Mononuclear cell (primary cell): ENCODE measurements around the gene HMCN2. TPM values are rescaled to one million over a fixed set of nuclear protein-coding genes. Genes with fewer than 3 reads are reported as not detected.

Experiments used
- H3K27me3 ChIP-seq: 2 replicates; pipeline ENCODE4 v1.6.0; 2011; ENCODE audit warnings: low read length, control low read depth; ENCODE audit not compliant: insufficient read depth
- H3K4me1 ChIP-seq: 2 replicates; pipeline ENCODE4 v1.5.1; 2011; ENCODE audit warnings: mild to moderate bottlenecking, low read length, control low read depth; ENCODE audit not compliant: insufficient read depth
- H3K4me3 ChIP-seq: 2 replicates; pipeline ENCODE4 v1.5.1; 2011; ENCODE audit warnings: mild to moderate bottlenecking, low read length, moderate library complexity
- H3K9me3 ChIP-seq: 2 replicates; pipeline ENCODE4 v1.5.1; 2011; ENCODE audit warnings: low read depth, mild to moderate bottlenecking, control low read depth, low read length
- total RNA-seq: library from RNA; depleted of rRNA; stranded (reverse); fragments of >200 nt; gene quantifications from one replicate; pipeline ENCODE4 v1.2.3, GENCODE V29; 2012

Gene HMCN2
- total RNA-seq, 1 donor = not detected

GRCh38 chr9:130421802-130422276 is 156.3 kb downstream of the HMCN2 start:
- no peaks in the 10 kb centered on the region for H3K4me1 ChIP-seq
- H3K9me3 ChIP-seq = no peaks in the 10 kb centered on the region
- no peak overlapping the region for H3K4me3 ChIP-seq
- no peaks in the 10 kb centered on the region for H3K27me3 ChIP-seq

GRCh38 chr9:130422546-130422945 is 157.0 kb downstream of the HMCN2 start:
- Histone ChIP-seq H3K27me3 (no peaks in the 10 kb centered on the region), H3K9me3 (no peaks in the 10 kb centered on the region), H3K4me1 (no peaks in the 10 kb centered on the region), H3K4me3 (no peak overlapping the region)

GRCh38 chr9:130423272-130423671 is 157.7 kb downstream of the HMCN2 start:
- no peaks in the 10 kb centered on the region for H3K27me3 ChIP-seq
- H3K4me3 ChIP-seq = no peak overlapping the region
- no peaks in the 10 kb centered on the region for H3K4me1 ChIP-seq
- no peaks in the 10 kb centered on the region for H3K9me3 ChIP-seq

- Histone ChIP-seq H3K27me3 (no peaks in the 10 kb centered on the region), H3K4me3 (no peak overlapping the region), H3K4me1 (no peaks in the 10 kb centered on the region), H3K9me3 (no peaks in the 10 kb centered on the region)
Measured at GRCh38 chr9:130424595-130425454, 159.3 kb downstream of the HMCN2 start.

- Histone ChIP-seq H3K4me3 (no peak overlapping the region), H3K9me3 (no peaks in the 10 kb centered on the region), H3K4me1 (no peaks in the 10 kb centered on the region), H3K27me3 (no peaks in the 10 kb centered on the region)
Measured at GRCh38 chr9:130425741-130426466, 160.3 kb downstream of the HMCN2 start.

GRCh38 chr9:130426467-130426773 is 160.9 kb downstream of the HMCN2 start:
- Histone ChIP-seq H3K9me3 (no peaks in the 10 kb centered on the region), H3K27me3 (no peaks in the 10 kb centered on the region), H3K4me3 (no peak overlapping the region), H3K4me1 (no peaks in the 10 kb centered on the region)

GRCh38 chr9:130426883-130427282 is 161.3 kb downstream of the HMCN2 start:
- no peak overlapping the region for H3K4me3 ChIP-seq
- H3K27me3 ChIP-seq = no peaks in the 10 kb centered on the region
- H3K9me3 ChIP-seq = no peaks in the 10 kb centered on the region
- H3K4me1 ChIP-seq = no peaks in the 10 kb centered on the region

GRCh38 chr9:130427326-130427725 is 161.8 kb downstream of the HMCN2 start:
- Histone ChIP-seq H3K27me3 (peaks cover 2% of the 10 kb centered on the region), H3K4me1 (no peaks in the 10 kb centered on the region), H3K9me3 (no peaks in the 10 kb centered on the region), H3K4me3 (no peak overlapping the region)

GRCh38 chr9:130428086-130428665 is 162.6 kb downstream of the HMCN2 start:
- H3K4me3 ChIP-seq = no peak overlapping the region
- peaks cover 5% of the 10 kb centered on the region for H3K27me3 ChIP-seq
- no peaks in the 10 kb centered on the region for H3K4me1 ChIP-seq
- H3K9me3 ChIP-seq = no peaks in the 10 kb centered on the region

- Histone ChIP-seq H3K4me3 (no peak overlapping the region), H3K9me3 (no peaks in the 10 kb centered on the region), H3K4me1 (no peaks in the 10 kb centered on the region), H3K27me3 (peaks cover 15% of the 10 kb centered on the region)
Measured at GRCh38 chr9:130429381-130429780, 163.8 kb downstream of the HMCN2 start.

GRCh38 chr9:130429831-130430230 is 164.3 kb downstream of the HMCN2 start:
- no peaks in the 10 kb centered on the region for H3K9me3 ChIP-seq
- peaks cover 16% of the 10 kb centered on the region for H3K27me3 ChIP-seq
- no peak overlapping the region for H3K4me3 ChIP-seq
- H3K4me1 ChIP-seq = no peaks in the 10 kb centered on the region

GRCh38 chr9:130430232-130430631 is 164.7 kb downstream of the HMCN2 start:
- no peaks in the 10 kb centered on the region for H3K4me1 ChIP-seq
- no peak overlapping the region for H3K4me3 ChIP-seq
- H3K9me3 ChIP-seq = no peaks in the 10 kb centered on the region
- peaks cover 16% of the 10 kb centered on the region for H3K27me3 ChIP-seq

GRCh38 chr9:130430734-130431535 is 165.4 kb downstream of the HMCN2 start:
- H3K4me3 ChIP-seq = no peak overlapping the region
- peaks cover 16% of the 10 kb centered on the region for H3K27me3 ChIP-seq
- H3K9me3 ChIP-seq = no peaks in the 10 kb centered on the region
- no peaks in the 10 kb centered on the region for H3K4me1 ChIP-seq

GRCh38 chr9:130431536-130432303 is 166.2 kb downstream of the HMCN2 start:
- Histone ChIP-seq H3K4me3 (no peak overlapping the region), H3K4me1 (no peaks in the 10 kb centered on the region), H3K27me3 (peaks cover 16% of the 10 kb centered on the region), H3K9me3 (no peaks in the 10 kb centered on the region)
